GM19238 (cell line): ENCODE results near the gene ACR.
"Not testable (repeated sequence)": the region's sequence is repeated elsewhere in the genome, so short reads cannot be mapped to it uniquely, and the experiment has no call there.

ENCODE experiments used
- DNase-seq: peaks from one replicate; pipeline ENCODE4 v3.0.0; 2011; ENCODE audit warnings: low spot score; ENCODE audit not compliant: insufficient read length

ACR gene

GRCh38 chr22:50731811-50732624, 6.0 kb upstream of the ACR start:
- DNase-seq: peak; percentile 46

GRCh38 chr22:50732681-50733080, 5.3 kb upstream of the ACR start:
- DNase-seq: no peak

- no peak for DNase-seq
These were observed 4.3 kb upstream of the ACR start for GRCh38 chr22:50733521-50734342.

- no peak for DNase-seq
These were observed 3.6 kb upstream of the ACR start for GRCh38 chr22:50734343-50734771.

- DNase-seq: no peak
These were observed 2.8 kb upstream of the ACR start for GRCh38 chr22:50734986-50735738.

GRCh38 chr22:50735739-50736030, 2.3 kb upstream of the ACR start:
- DNase-seq: no peak

- DNase-seq: no peak
These were observed 734 bp downstream of the ACR start for GRCh38 chr22:50738649-50739227.

- DNase-seq: no peak
These were observed 1.3 kb downstream of the ACR start for GRCh38 chr22:50739279-50739691.

GRCh38 chr22:50739894-50740293, 1.9 kb downstream of the ACR start:
- no peak for DNase-seq

- DNase-seq: not testable (repeated sequence)
These were observed 2.7 kb downstream of the ACR start for GRCh38 chr22:50740714-50741113.

- not testable (repeated sequence) for DNase-seq
These were observed 6.4 kb downstream of the ACR start for GRCh38 chr22:50744424-50744823.

- DNase-seq: not testable (repeated sequence)
These were observed 9.5 kb downstream of the ACR start for GRCh38 chr22:50747521-50747920.

GRCh38 chr22:50748630-50749029, 10.6 kb downstream of the ACR start:
- DNase-seq: not testable (repeated sequence)

- not testable (repeated sequence) for DNase-seq
These were observed 11.5 kb downstream of the ACR start for GRCh38 chr22:50749302-50750074.

- not testable (repeated sequence) for DNase-seq
These were observed 17.2 kb downstream of the ACR start for GRCh38 chr22:50755251-50755650.

GRCh38 chr22:50756406-50756805, 18.4 kb downstream of the ACR start:
- not testable (repeated sequence) for DNase-seq

GRCh38 chr22:50756949-50757491, 19.0 kb downstream of the ACR start:
- not testable (repeated sequence) for DNase-seq

- not testable (repeated sequence) for DNase-seq
These were observed 21.8 kb downstream of the ACR start for GRCh38 chr22:50759597-50760341.

GRCh38 chr22:50761829-50762228, 23.8 kb downstream of the ACR start:
- DNase-seq: not testable (repeated sequence)

GRCh38 chr22:50764288-50764687, 26.3 kb downstream of the ACR start:
- DNase-seq: not testable (repeated sequence)
